H1 (cell line): ENCODE data around the gene RCL1. TPM values are rescaled to one million over a fixed set of nuclear protein-coding genes. Genes with fewer than 3 reads are reported as not detected.

Source experiments
- CTCF ChIA-PET: fragments of 300-600 bp; sonication (Branson Sonifier 250); formaldehyde crosslinking; loops from one replicate; lab custom pipeline; 2021; ENCODE audit not compliant: partially characterized antibody; lab: Charles Lee
- POLR2A ChIA-PET: fragments of 300-600 bp; sonication (Branson Sonifier 250); formaldehyde crosslinking; loops from one replicate; lab custom pipeline; 2021; ENCODE audit warnings: inconsistent platforms; ENCODE audit not compliant: partially characterized antibody; lab: Charles Lee
- DNase-seq, 2 experiments: peaks; one replicate each; pipeline versions ENCODE4 v3.0.0 to v3.0.0-alpha.2; 2010 to 2022; ENCODE audit warnings: low spot score in 2 of 2, low read depth in 1 of 2, mixed read lengths in 1 of 2
- FAIRE-seq: peaks from 2 replicates; lab custom pipeline; 2011; peaks lifted over from hg19 to GRCh38; lab: Jason Lieb, UNC
- H2AFZ ChIP-seq: 2 replicates; pipeline ENCODE4 v1.8.1; 2012; ENCODE audit warnings: low read length, inconsistent platforms
- H2AK5ac ChIP-seq: 2 replicates; pipeline ENCODE4 v1.6.1; 2013; ENCODE audit warnings: low read depth, low read length
- H2BK120ac ChIP-seq: replicated peaks from 2 replicates; pipeline ENCODE3; 2013; ENCODE audit warnings: low read depth, low read length, inconsistent platforms
- H2BK12ac ChIP-seq: 2 replicates; pipeline ENCODE4 v1.6.1; 2013; ENCODE audit warnings: low read depth, low read length
- H2BK15ac ChIP-seq: 2 replicates; pipeline ENCODE4 v1.6.1; 2013; ENCODE audit warnings: low read length
- H2BK20ac ChIP-seq: 2 replicates; pipeline ENCODE4 v1.6.1; 2013; ENCODE audit warnings: low read length
- H2BK5ac ChIP-seq: 2 replicates; pipeline ENCODE4 v1.6.1; 2013; ENCODE audit warnings: low read depth, low read length
- H3K14ac ChIP-seq: 2 replicates; pipeline ENCODE4 v1.6.1; 2013; ENCODE audit warnings: inconsistent platforms; ENCODE audit not compliant: insufficient read length
- H3K18ac ChIP-seq: 2 replicates; pipeline ENCODE4 v1.6.1; 2013; ENCODE audit warnings: low read length; ENCODE audit errors: extremely low read depth
- H3K23ac ChIP-seq: 2 replicates; pipeline ENCODE4 v1.6.1; 2013; ENCODE audit warnings: inconsistent platforms; ENCODE audit not compliant: insufficient read length
- H3K23me2 ChIP-seq: 2 replicates; pipeline ENCODE4 v1.6.1; 2013; ENCODE audit warnings: low read depth, low read length
- H3K27ac ChIP-seq: 2 replicates; pipeline ENCODE4 v1.6.1; 2011; ENCODE audit warnings: low read depth, low read length, inconsistent platforms
- H3K27me3 ChIP-seq, 4 experiments: replicated peaks in 1 of 4; 1 replicate in 1 of 4; 2 replicates in 3 of 4; pipeline versions ENCODE4 v1.6.1 to v1.8.1; 2011 to 2013; ENCODE audit warnings: low read length in 3 of 4, mild to moderate bottlenecking in 3 of 4, inconsistent platforms in 2 of 4, mixed read lengths in 2 of 4, moderate library complexity in 1 of 4; ENCODE audit not compliant: control insufficient read depth in 3 of 4, insufficient read depth in 3 of 4; ENCODE audit errors: extremely low read depth in 1 of 4
- H3K36me3 ChIP-seq, 4 experiments: 2 replicates each; pipeline versions ENCODE4 v1.6.1 to v1.8.1; 2011 to 2013; ENCODE audit warnings: mild to moderate bottlenecking in 4 of 4, low read length in 3 of 4, moderate library complexity in 2 of 4, control low read depth in 1 of 4, inconsistent platforms in 1 of 4; ENCODE audit not compliant: insufficient read depth in 4 of 4, control insufficient read depth in 2 of 4
- H3K4ac ChIP-seq: replicated peaks from 2 replicates; pipeline ENCODE3; 2013; ENCODE audit warnings: low read length, low read depth, mixed read lengths, inconsistent platforms; ENCODE audit not compliant: insufficient read length
- H3K4me1 ChIP-seq, 4 experiments: replicated peaks in 1 of 4; 1 replicate in 1 of 4; 2 replicates in 3 of 4; pipeline versions ENCODE4 v1.6.1 to v1.8.1; 2011 to 2013; ENCODE audit warnings: low read length in 3 of 4, inconsistent platforms in 2 of 4, mixed read lengths in 1 of 4; ENCODE audit not compliant: insufficient read depth in 4 of 4, control insufficient read depth in 3 of 4
- H3K4me2 ChIP-seq, 2 experiments: 2 replicates each; pipeline versions ENCODE4 v1.6.1 to v1.8.1; 2011 to 2013; ENCODE audit warnings: low read depth in 2 of 2, low read length in 2 of 2, control low read depth in 1 of 2, inconsistent platforms in 1 of 2, mild to moderate bottlenecking in 1 of 2; ENCODE audit not compliant: insufficient read depth in 1 of 2
- H3K4me3 ChIP-seq, 4 experiments: fragments of 200-600, 300-600 bp in 1 of 4; sonication (generic), shearing (Covaris generic), sonication (Bioruptor Twin) in 1 of 4; 2 replicates each; pipeline versions ENCODE4 v1.5.1 to v1.8.1; 2011 to 2016; ENCODE audit warnings: low read length in 4 of 4, low read depth in 3 of 4, control low read depth in 2 of 4, inconsistent platforms in 2 of 4, mild to moderate bottlenecking in 2 of 4, mixed read lengths in 1 of 4, moderate library complexity in 1 of 4; ENCODE audit not compliant: insufficient read depth in 2 of 4; ENCODE audit errors: extremely low read depth in 1 of 4
- H3K56ac ChIP-seq: replicated peaks from 2 replicates; pipeline ENCODE3; 2013; ENCODE audit warnings: low read depth, mild to moderate bottlenecking, mixed read lengths, low read length, inconsistent platforms; ENCODE audit not compliant: insufficient read length
- H3K79me1 ChIP-seq: 2 replicates; pipeline ENCODE4 v1.6.1; 2013; ENCODE audit warnings: low read depth, low read length, control low read depth
- H3K79me2 ChIP-seq, 2 experiments: 2 replicates each; pipeline versions ENCODE4 v1.6.1 to v1.8.1; 2012 to 2013; ENCODE audit warnings: low read length in 2 of 2, mild to moderate bottlenecking in 2 of 2, inconsistent platforms in 1 of 2; ENCODE audit not compliant: insufficient read depth in 2 of 2, control insufficient read depth in 1 of 2
- H3K9ac ChIP-seq, 4 experiments: replicated peaks in 1 of 4; 1 replicate in 1 of 4; 2 replicates in 3 of 4; pipeline versions ENCODE4 v1.6.1 to v1.8.1; 2011 to 2013; ENCODE audit warnings: low read depth in 3 of 4, low read length in 3 of 4, control low read depth in 2 of 4, mild to moderate bottlenecking in 2 of 4, moderate library complexity in 2 of 4, inconsistent platforms in 1 of 4; ENCODE audit errors: extremely low read depth in 1 of 4
- H3K9me3 ChIP-seq, 2 experiments: 2 replicates each; pipeline versions ENCODE4 v1.6.1 to v1.8.1; 2012 to 2013; ENCODE audit warnings: mild to moderate bottlenecking in 2 of 2, moderate library complexity in 2 of 2, control low read depth in 1 of 2, inconsistent platforms in 1 of 2, low read depth in 1 of 2, low read length in 1 of 2, mixed read lengths in 1 of 2; ENCODE audit not compliant: insufficient read depth in 2 of 2
- H4K20me1 ChIP-seq, 2 experiments: replicated peaks in 1 of 2; 2 replicates each; pipeline versions ENCODE3 to v1.8.1; 2011 to 2013; ENCODE audit warnings: inconsistent platforms in 2 of 2, low read length in 2 of 2, mild to moderate bottlenecking in 1 of 2; ENCODE audit not compliant: insufficient read depth in 2 of 2, control insufficient read depth in 1 of 2
- H4K5ac ChIP-seq: 2 replicates; pipeline ENCODE4 v1.6.1; 2013; ENCODE audit warnings: low read length, low read depth, mixed read lengths, inconsistent platforms; ENCODE audit not compliant: insufficient read length
- H4K8ac ChIP-seq: 2 replicates; pipeline ENCODE4 v1.8.0; 2013; ENCODE audit warnings: mild to moderate bottlenecking, moderate library complexity, low read length, inconsistent platforms; ENCODE audit not compliant: insufficient read depth; ENCODE audit errors: extremely low read depth
- H4K91ac ChIP-seq: replicated peaks from 2 replicates; pipeline ENCODE3; 2013; ENCODE audit warnings: low read length, mixed read lengths, inconsistent platforms; ENCODE audit not compliant: insufficient read length
- BACH1 ChIP-seq: IDR thresholded peaks from 2 replicates; pipeline ENCODE4 v1.6.1; 2012; ENCODE audit warnings: low read length, improper control_type of control experiment
- BCL11A ChIP-seq, 2 experiments: IDR thresholded peaks; one replicate each; pipeline ENCODE4 v1.6.1; 2011; ENCODE audit warnings: low read depth in 2 of 2, low read length in 2 of 2, mild to moderate bottlenecking in 2 of 2
- BRCA1 ChIP-seq: IDR thresholded peaks from 2 replicates; pipeline ENCODE4 v1.6.1; 2012; ENCODE audit warnings: low read depth, low read length, improper control_type of control experiment
- CBX8 ChIP-seq: fragments of 300-800, 300-1000 bp; sonication (generic); IDR thresholded peaks from 2 replicates; pipeline ENCODE4 v1.7.1; 2016; ENCODE audit warnings: low read depth, low read length, borderline replicate concordance
- CTBP2 ChIP-seq: IDR thresholded peaks from 2 replicates; pipeline ENCODE4 v1.7.0; 2011; ENCODE audit warnings: borderline replicate concordance, mild to moderate bottlenecking, moderate library complexity, mixed read lengths, low read length; ENCODE audit not compliant: insufficient read depth, insufficient read length
- EGR1 ChIP-seq: IDR thresholded peaks from 2 replicates; pipeline ENCODE4 v1.6.1; 2011; ENCODE audit warnings: low read depth, low read length, borderline replicate concordance
- GTF2F1 ChIP-seq: IDR thresholded peaks from 2 replicates; pipeline ENCODE4 v1.6.1; 2012; ENCODE audit warnings: low read depth, low read length, improper control_type of control experiment, borderline replicate concordance
- HDAC6 ChIP-seq: IDR thresholded peaks from one replicate; pipeline ENCODE4 v1.7.1; 2012; ENCODE audit warnings: low read depth, mild to moderate bottlenecking, inconsistent platforms, low read length, moderate library complexity
- KDM4A ChIP-seq: IDR thresholded peaks from one replicate; pipeline ENCODE4 v1.7.1; 2012; ENCODE audit warnings: low read depth, mild to moderate bottlenecking, moderate library complexity, low read length, inconsistent platforms; ENCODE audit not compliant: severe bottlenecking
- MAFK ChIP-seq: IDR thresholded peaks from 2 replicates; pipeline ENCODE4 v1.6.1; 2012; ENCODE audit warnings: low read depth, mild to moderate bottlenecking, improper control_type of control experiment, low read length
- NRF1 ChIP-seq: IDR thresholded peaks from 2 replicates; pipeline ENCODE4 v1.6.1; 2011; ENCODE audit warnings: mild to moderate bottlenecking, low read depth, low read length, improper control_type of control experiment
- RBBP5 ChIP-seq: IDR thresholded peaks from 2 replicates; pipeline ENCODE4 v1.7.1; 2012; ENCODE audit warnings: low read depth, mild to moderate bottlenecking, inconsistent platforms, low read length, moderate library complexity, borderline replicate concordance
- SUZ12 ChIP-seq: fragments of 200-600 bp; sonication (generic); IDR thresholded peaks from 2 replicates; pipeline ENCODE4 v1.6.1; 2012; ENCODE audit warnings: mild to moderate bottlenecking, inconsistent platforms, low read length, moderate library complexity, mixed read lengths
- WGBS, 2 experiments: shearing (Covaris generic) in 1 of 2; methylation state at CpG; one replicate each; pipeline versions ENCODE4 v1.1.6 to v1.1.7; 2013 to 2015; ENCODE audit warnings: low lambda C conversion rate in 2 of 2, mixed read lengths in 2 of 2, inconsistent platforms in 1 of 2, low coverage in 1 of 2, missing lambda C conversion rate in 1 of 2; ENCODE audit not compliant: insufficient replicate concordance in 2 of 2, insufficient coverage in 1 of 2, insufficient read length in 1 of 2; ENCODE audit errors: extremely low coverage in 1 of 2, missing lambda C conversion rate in 1 of 2; 5-methylcytosine and 5-hydroxymethylcytosine counted together
- polyA plus RNA-seq, 7 experiments: library from polyadenylated mRNA; depleted of rRNA in 3 of 7; stranded (reverse) in 5 of 7; unstranded in 2 of 7; fragments of >200 nt in 5 of 7; fragments of 200-250 nt in 2 of 7; gene quantifications; 1 replicate in 5 of 7; 2 replicates in 1 of 7; 4 replicates in 1 of 7; pipeline versions ENCODE4 v1.2.1 to v1.2.3, GENCODE V29; 2011 to 2013; ENCODE audit warnings: missing spikeins in 2 of 7, mixed read lengths in 2 of 7
- total RNA-seq: library from RNA; stranded (reverse); fragmentation: NEBNext Ultra II Directional; extraction: Animal tissue kit (Norgen Biotek cat#: 25700); gene quantifications from 2 replicates; pipeline ENCODE4 v1.2.1, GENCODE V29; 2021

RCL1 gene
- total and polyA plus RNA-seq, 2 of the 8 experiments (the other 6 are each of a cell fraction or from before 2014, with no cell fraction given): 21.0 to 29.5 TPM

DNA sequence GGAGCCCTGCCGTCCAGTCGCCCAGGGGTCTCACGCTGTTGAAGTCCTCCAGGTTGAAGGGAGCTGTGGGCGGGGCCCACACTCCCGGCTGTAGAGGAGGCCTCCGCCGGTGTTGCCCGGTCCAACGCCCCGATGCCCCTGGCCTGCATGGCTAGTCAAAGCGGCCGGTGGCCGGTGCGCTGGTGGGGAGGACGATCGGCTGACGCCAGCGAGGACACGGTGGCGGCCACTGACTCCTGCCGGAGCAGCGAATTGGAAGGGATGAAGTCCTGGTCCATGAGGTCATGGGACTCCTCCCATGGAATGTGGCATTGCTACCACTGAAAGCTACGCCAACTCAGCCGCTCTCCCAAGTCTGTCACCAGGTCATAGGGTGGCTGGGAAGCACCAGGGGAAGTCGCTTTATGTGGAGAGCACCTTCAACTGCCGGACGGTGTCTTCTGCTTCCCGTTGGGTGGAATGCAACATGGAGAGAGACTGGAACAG, 11.8 kb downstream of the RCL1 start:
- H4K8ac ChIP-seq: no peak overlapping the region
- no peak overlapping the region for H2BK20ac ChIP-seq
- H3K9me3 ChIP-seq: no peaks in the 10 kb centered on the region
- no peak for FAIRE-seq
- no peak overlapping the region for H4K5ac ChIP-seq
- POLR2A ChIA-PET: interaction anchor here (1.8 to 2.9 kb wide), 2 partner anchors 8 to 12 kb away, joined by 4 to 17 read pairs; partner anchors contain the start of gene RCL1
- H2BK120ac ChIP-seq: no peak overlapping the region
- H2BK15ac ChIP-seq: no peak overlapping the region
- H2BK12ac ChIP-seq: no peak overlapping the region
- H2BK5ac ChIP-seq: 0 out of 2 replicates have a peak overlapping the region, but pooled peaks have one; percentile 16
- peaks cover 18 to 98% of the 10 kb centered on the region in 2 experiments for H3K79me2 ChIP-seq
- H2AFZ ChIP-seq: no peak overlapping the region
- H3K23ac ChIP-seq: no peak overlapping the region
- no peaks in the 10 kb centered on the region for H3K36me3 ChIP-seq
- no peak overlapping the region for H3K27ac ChIP-seq
- CTCF ChIA-PET: interaction anchor here (1.0 to 1.1 kb wide), 2 partner anchors 8 to 25 kb away, joined by 3 to 4 read pairs; no protein-coding TSS in a partner anchor
- no peaks in the 10 kb centered on the region; the same call in 1 of the 2 replicates for H3K23me2 ChIP-seq
- peaks cover 6% of the 10 kb centered on the region for H3K79me1 ChIP-seq
- peaks cover 3 to 9% of the 10 kb centered on the region in 2 experiments for H4K20me1 ChIP-seq
- no peak overlapping the region for H3K4me2 ChIP-seq
- no peak for TF ChIP-seq SUZ12
- no peak for TF ChIP-seq CBX8
- no peak for TF ChIP-seq BRCA1
- no peak for TF ChIP-seq CTBP2
- no peak for TF ChIP-seq BACH1
- TF ChIP-seq KDM4A: no peak
- TF ChIP-seq HDAC6: no peak
- no peak for TF ChIP-seq MAFK
- no peak for TF ChIP-seq RBBP5
- no peak for TF ChIP-seq EGR1
- no peak for TF ChIP-seq GTF2F1
- no peak for TF ChIP-seq BCL11A (IDR thresholded peaks at IDR 0.05; ENCODE audit: low read depth in 2 of 2, low read length in 2 of 2)
- TF ChIP-seq NRF1: no peak
- H3K4me3 ChIP-seq: no peak overlapping the region
- H4K91ac ChIP-seq: no peak overlapping the region
- H3K27me3 ChIP-seq: no peaks in the 10 kb centered on the region
- no peak for DNase-seq
- H3K9ac ChIP-seq: no peak overlapping the region
- no peak overlapping the region for H2AK5ac ChIP-seq
- no peak overlapping the region for H3K4ac ChIP-seq
- H3K18ac ChIP-seq: no peak overlapping the region
- H3K14ac ChIP-seq: no peak overlapping the region
- no peak overlapping the region for H3K56ac ChIP-seq
- peaks cover 0 to 8% (median 0%) of the 10 kb centered on the region in 4 experiments; a peak in 3 of 7 replicates for H3K4me1 ChIP-seq
- WGBS, 2 experiments: 96% methylated on average over 28 of the region's 28 CpGs; no CpG with 5 or more reads in 1 of the 2 experiments
